ENCODE data around the gene MIDN. TPM values are rescaled to one million over a fixed set of nuclear protein-coding genes. Genes with fewer than 3 reads are reported as not detected.

Gene MIDN
- total and polyA plus RNA-seq, 10 of the 15 experiments (the other 5 are each of a cell fraction or from before 2014, with no cell fraction given), result 0.38 to 51.5 (median 7.2) TPM

DNA sequence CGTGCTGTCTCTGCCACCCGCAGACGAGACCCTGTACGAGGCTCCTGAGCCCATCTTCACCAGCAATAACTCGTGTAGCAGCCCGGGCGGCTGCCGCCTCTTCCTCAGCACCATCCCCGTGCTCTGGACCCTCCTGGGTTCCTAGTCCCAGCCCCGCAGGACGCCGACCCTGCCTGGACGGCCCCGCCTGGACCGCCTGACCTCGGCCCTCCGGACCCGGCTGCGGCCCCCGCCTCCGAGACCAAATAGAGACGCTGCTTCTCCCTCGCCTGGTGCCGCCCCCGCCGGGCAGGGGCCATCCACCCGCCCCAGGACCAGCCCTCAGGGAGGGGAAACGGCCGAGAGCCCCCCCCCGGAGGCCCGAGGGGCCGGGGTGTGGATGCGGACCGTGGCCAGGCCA is 51.4 kb downstream of the MIDN start:
- Histone ChIP-seq H3K27me3 (replicated peaks in 1 of 2; ENCODE audit: control insufficient read depth in 2 of 2, insufficient read depth in 2 of 2, low read length in 1 of 2) (no peaks in the 10 kb centered on the region), H3K4me2 (ENCODE audit: control insufficient read depth, insufficient read depth) (no peak overlapping the region), H4K20me1 (ENCODE audit: control insufficient read depth, insufficient read depth) (no peaks in the 10 kb centered on the region), H3K9ac (ENCODE audit: control insufficient read depth, insufficient read depth, low read length) (no peak overlapping the region), H3K9me3 (replicated peaks; ENCODE audit: control insufficient read depth, insufficient read depth, low read length) (no peaks in the 10 kb centered on the region), H3K4me1 (ENCODE audit: control insufficient read depth, insufficient read depth, low read length) (no peaks in the 10 kb centered on the region), H3K36me3 (ENCODE audit: control insufficient read depth in 2 of 2, insufficient read depth in 2 of 2, low read length in 1 of 2) (no peaks in the 10 kb centered on the region), H3K27ac (ENCODE audit: control insufficient read depth, insufficient read depth) (no peak overlapping the region), H3K79me2 (ENCODE audit: control insufficient read depth, insufficient read depth, low read length) (no peaks in the 10 kb centered on the region), H2AFZ (ENCODE audit: control insufficient read depth, low read depth, low read length) (no peak overlapping the region), H3K4me3 (no peak overlapping the region)
- DNase-seq (ENCODE audit: low read depth, low spot score), result no peak
- intact Hi-C loops (cut with micrococcal nuclease; ENCODE audit: unreplicated experiment), result no loop called here
- 52% methylated on average over 26 of the region's 34 CpGs for WGBS (ENCODE audit: insufficient coverage, insufficient replicate concordance, low lambda C conversion rate, missing lambda C conversion rate)
- no peak for TF ChIP-seq PML (IDR thresholded peaks at IDR 0.05; ENCODE audit: low read length)
- no peak for TF ChIP-seq BMI1 (IDR thresholded peaks at IDR 0.05; ENCODE audit: borderline replicate concordance)
- TF ChIP-seq POLR2A (IDR thresholded peaks at IDR 0.05; ENCODE audit: low read depth, low read length), result no peak
- no peak for TF ChIP-seq CREM (IDR thresholded peaks at IDR 0.05; ENCODE audit: low read depth)
- no peak for TF ChIP-seq SIX5 (IDR thresholded peaks at IDR 0.05; ENCODE audit: low read depth, low read length, severe bottlenecking)
- POLR2A ChIA-PET, result no interaction called here
- no peak for FAIRE-seq
- no peak for ATAC-seq
- in situ Hi-C loops (cut with MboI), result no loop called here
- CTCF ChIA-PET, result no interaction called here
- no TSS peak for BruUV-seq (replicated peaks)
- SMC1A ChIA-PET (ENCODE audit: uncharacterized antibody, unreplicated experiment), result no interaction called here
- RAD21 ChIA-PET (ENCODE audit: unreplicated experiment), result no interaction called here

DNA sequence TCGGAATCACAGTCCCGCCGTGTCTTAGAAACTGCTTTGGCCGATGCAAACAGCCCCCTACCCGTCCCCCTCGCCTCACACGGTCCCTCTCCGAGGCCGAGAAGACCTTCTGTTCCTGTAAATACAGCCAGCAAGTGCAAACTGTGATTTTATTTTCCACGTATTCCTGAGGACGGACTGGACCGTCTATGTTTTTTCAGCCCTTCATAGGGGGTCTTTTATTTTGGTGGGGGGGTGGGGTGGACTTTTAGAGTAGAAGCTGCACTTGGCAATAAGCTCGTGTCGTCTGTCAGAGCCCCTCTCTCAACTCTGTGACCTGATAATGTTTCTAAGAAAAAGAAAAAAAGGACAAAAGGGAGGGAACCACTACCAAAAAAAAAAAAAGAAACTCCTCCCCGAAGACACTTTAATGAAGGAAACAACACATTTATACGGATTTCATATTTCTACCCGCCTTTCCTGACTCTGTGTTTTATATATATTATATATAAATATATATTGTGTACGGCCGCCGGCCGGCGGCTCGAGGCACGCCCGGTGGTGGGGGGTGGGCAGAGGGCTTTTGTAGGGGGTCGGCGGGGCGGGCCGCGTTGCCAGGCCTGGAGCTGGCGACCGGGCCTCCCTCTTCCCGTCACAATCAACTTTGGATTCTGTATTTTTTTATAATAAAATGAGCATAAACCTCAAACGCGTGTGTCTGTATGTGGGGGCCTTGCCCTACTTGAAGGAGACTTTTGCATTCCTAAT is 52.5 kb downstream of the MIDN start:
- BruUV-seq (replicated peaks), result no TSS peak
- intact Hi-C loops (cut with micrococcal nuclease; ENCODE audit: unreplicated experiment) (no loop called here), in situ Hi-C loops (cut with MboI) (no loop called here)
- H2AFZ ChIP-seq (ENCODE audit: control insufficient read depth, low read depth, low read length), result no peak overlapping the region
- no peaks in the 10 kb centered on the region for H3K79me2 ChIP-seq (ENCODE audit: control insufficient read depth, insufficient read depth, low read length)
- no peaks in the 10 kb centered on the region for H3K36me3 ChIP-seq (ENCODE audit: control insufficient read depth in 2 of 2, insufficient read depth in 2 of 2, low read length in 1 of 2)
- no peak overlapping the region for H3K4me2 ChIP-seq (ENCODE audit: control insufficient read depth, insufficient read depth)
- ChIA-PET SMC1A (ENCODE audit: uncharacterized antibody, unreplicated experiment) (no interaction called here), POLR2A (no interaction called here), CTCF (no interaction called here), RAD21 (ENCODE audit: unreplicated experiment) (interaction anchor here (1.0 kb wide), 1 partner anchor 82 kb away, joined by 3 read pairs; no protein-coding TSS in a partner anchor)
- DNase-seq (ENCODE audit: low read depth, low spot score), result no peak
- no peaks in the 10 kb centered on the region for H3K27me3 ChIP-seq (replicated peaks in 1 of 2; ENCODE audit: control insufficient read depth in 2 of 2, insufficient read depth in 2 of 2, low read length in 1 of 2)
- H3K9ac ChIP-seq (ENCODE audit: control insufficient read depth, insufficient read depth, low read length), result no peak overlapping the region
- ATAC-seq, result no peak
- H3K27ac ChIP-seq (ENCODE audit: control insufficient read depth, insufficient read depth), result no peak overlapping the region
- no peaks in the 10 kb centered on the region for H3K9me3 ChIP-seq (replicated peaks; ENCODE audit: control insufficient read depth, insufficient read depth, low read length)
- no peaks in the 10 kb centered on the region for H4K20me1 ChIP-seq (ENCODE audit: control insufficient read depth, insufficient read depth)
- no peak for FAIRE-seq
- WGBS (ENCODE audit: insufficient coverage, insufficient replicate concordance, low lambda C conversion rate, missing lambda C conversion rate), result 64% methylated on average over 35 of the region's 35 CpGs
- TF ChIP-seq NFYB (IDR thresholded peaks at IDR 0.05; ENCODE audit: insufficient read depth, low read depth, low read length) (no peak), STAT1 (conservative IDR thresholded peaks at IDR 0.05) (no peak), ESRRA (IDR thresholded peaks at IDR 0.05; ENCODE audit: low read length) (no peak), CHD4 (IDR thresholded peaks at IDR 0.05) (no peak), RFX5 (IDR thresholded peaks at IDR 0.05; ENCODE audit: low read depth, low read length) (no peak), RB1 (IDR thresholded peaks at IDR 0.05; ENCODE audit: borderline replicate concordance) (no peak), MTA2 (IDR thresholded peaks at IDR 0.05; ENCODE audit: low read depth) (no peak), CEBPB (IDR thresholded peaks at IDR 0.05; ENCODE audit: borderline replicate concordance in 1 of 2, low read depth in 2 of 2, low read length in 2 of 2) (no peak)
- TF ChIP-seq, protein P1, sequence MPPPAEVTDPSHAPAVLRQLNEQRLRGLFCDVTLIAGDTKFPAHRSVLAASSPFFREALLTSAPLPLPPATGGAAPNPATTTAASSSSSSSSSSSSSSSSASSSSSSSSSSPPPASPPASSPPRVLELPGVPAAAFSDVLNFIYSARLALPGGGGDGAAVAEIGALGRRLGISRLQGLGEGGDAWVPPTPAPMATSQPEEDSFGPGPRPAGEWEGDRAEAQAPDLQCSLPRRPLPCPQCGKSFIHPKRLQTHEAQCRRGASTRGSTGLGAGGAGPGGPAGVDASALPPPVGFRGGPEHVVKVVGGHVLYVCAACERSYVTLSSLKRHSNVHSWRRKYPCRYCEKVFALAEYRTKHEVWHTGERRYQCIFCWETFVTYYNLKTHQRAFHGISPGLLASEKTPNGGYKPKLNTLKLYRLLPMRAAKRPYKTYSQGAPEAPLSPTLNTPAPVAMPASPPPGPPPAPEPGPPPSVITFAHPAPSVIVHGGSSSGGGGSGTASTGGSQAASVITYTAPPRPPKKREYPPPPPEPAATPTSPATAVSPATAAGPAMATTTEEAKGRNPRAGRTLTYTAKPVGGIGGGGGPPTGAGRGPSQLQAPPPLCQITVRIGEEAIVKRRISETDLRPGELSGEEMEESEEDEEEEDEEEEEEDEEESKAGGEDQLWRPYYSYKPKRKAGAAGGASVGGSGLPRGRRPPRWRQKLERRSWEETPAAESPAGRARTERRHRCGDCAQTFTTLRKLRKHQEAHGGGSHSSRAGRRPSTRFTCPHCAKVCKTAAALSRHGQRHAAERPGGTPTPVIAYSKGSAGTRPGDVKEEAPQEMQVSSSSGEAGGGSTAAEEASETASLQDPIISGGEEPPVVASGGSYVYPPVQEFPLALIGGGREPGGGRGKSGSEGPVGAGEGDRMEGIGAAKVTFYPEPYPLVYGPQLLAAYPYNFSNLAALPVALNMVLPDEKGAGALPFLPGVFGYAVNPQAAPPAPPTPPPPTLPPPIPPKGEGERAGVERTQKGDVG (CRISPR knock-in tag; IDR thresholded peaks at IDR 0.05), result no peak
- TF ChIP-seq, protein P2, sequence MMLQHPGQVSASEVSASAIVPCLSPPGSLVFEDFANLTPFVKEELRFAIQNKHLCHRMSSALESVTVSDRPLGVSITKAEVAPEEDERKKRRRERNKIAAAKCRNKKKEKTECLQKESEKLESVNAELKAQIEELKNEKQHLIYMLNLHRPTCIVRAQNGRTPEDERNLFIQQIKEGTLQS (IDR thresholded peaks at IDR 0.05; ENCODE audit: borderline replicate concordance, extremely low read depth, low read depth, low read length), result no peak
- no peak overlapping the region for H3K4me3 ChIP-seq
- no peaks in the 10 kb centered on the region for H3K4me1 ChIP-seq (ENCODE audit: control insufficient read depth, insufficient read depth, low read length)

Measured in GM12878 (cell line).